ENCODE results near the gene ELMO1. TPM values are rescaled to one million over a fixed set of nuclear protein-coding genes. Genes with fewer than 3 reads are reported as not detected.

The ELMO1 gene
- total and polyA plus RNA-seq, 2 of the 13 experiments (the other 11 are each of a cell fraction or from before 2014, with no cell fraction given) = 0.11 to 0.17 TPM

DNA sequence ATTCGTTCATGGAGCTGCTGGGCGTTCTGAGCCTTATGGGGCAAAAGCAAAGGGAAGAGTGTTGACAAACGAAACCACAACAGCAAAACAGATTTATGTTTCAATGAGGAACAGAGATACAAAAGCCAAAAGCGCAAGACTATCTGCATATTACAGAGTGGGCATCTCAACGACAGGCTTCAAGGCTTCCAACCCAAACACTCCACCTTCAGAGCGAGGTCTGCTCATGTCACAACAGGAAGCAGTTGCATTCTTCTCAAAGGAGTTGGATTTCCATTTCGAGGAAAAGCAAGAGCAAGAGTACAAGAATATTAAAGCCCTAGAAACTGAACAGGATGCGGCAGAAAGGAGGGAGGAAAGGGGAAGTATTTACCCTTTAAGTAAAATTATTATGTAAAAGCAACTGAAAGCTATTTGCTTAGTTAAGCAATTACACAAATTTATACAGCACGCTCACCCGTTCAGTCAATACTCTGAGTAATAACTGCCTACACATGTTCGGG lies 189.3 kb downstream of the ELMO1 start:
- no peaks in the 10 kb centered on the region for H3K36me3 ChIP-seq (replicated peaks in 1 of 2; ENCODE audit: control insufficient read depth in 1 of 2, insufficient read depth in 2 of 2, low read length in 2 of 2)
- no peak overlapping the region for H2AFZ ChIP-seq (ENCODE audit: low read length)
- intact Hi-C loops (cut with micrococcal nuclease; ENCODE audit: unreplicated experiment) = no loop called here
- H3K4me3 ChIP-seq (replicated peaks in 1 of 3; ENCODE audit: insufficient read depth in 1 of 3, low read depth in 2 of 3, low read length in 3 of 3) = no peak overlapping the region
- POLR2A ChIA-PET = no interaction called here
- no peak overlapping the region for H3K9ac ChIP-seq (ENCODE audit: insufficient read depth, low read depth, low read length)
- no peaks in the 10 kb centered on the region for H3K27me3 ChIP-seq (ENCODE audit: control insufficient read depth in 1 of 2, insufficient read depth in 2 of 2, low read length in 2 of 2)
- no peak for FAIRE-seq
- WGBS (ENCODE audit: low lambda C conversion rate) = 31% methylated on average over 11 of the region's 11 CpGs
- no peak for DNase-seq (ENCODE audit: low spot score)
- no TSS peak for BruUV-seq (replicated peaks)
- no peaks in the 10 kb centered on the region for H3K9me3 ChIP-seq (ENCODE audit: low read length)
- no peak overlapping the region for H3K27ac ChIP-seq (ENCODE audit: extremely low read length, insufficient read depth, low read length)
- no peak overlapping the region for H3K4me2 ChIP-seq (ENCODE audit: low read depth, low read length)
- in situ Hi-C loops (cut with HindIII; ENCODE audit: extremely low pct_ligation_motif_present, low pct_unique_long_range_greater_than_20kb) = no loop called here
- CTCF ChIA-PET (ENCODE audit: low intra/inter-chr PET ratio, low total read pairs) = no interaction called here
- no peaks in the 10 kb centered on the region for H4K20me1 ChIP-seq (ENCODE audit: insufficient read depth, low read length)
- ATAC-seq = no peak
- H3K79me2 ChIP-seq (ENCODE audit: insufficient read depth, low read length) = no peaks in the 10 kb centered on the region
- no peaks in the 10 kb centered on the region for H3K4me1 ChIP-seq (ENCODE audit: insufficient read depth, low read length)
- TF ChIP-seq ZNF274 (CRISPR knock-in tag; IDR thresholded peaks at IDR 0.05) (no peak), ZNF619 (CRISPR knock-in tag; IDR thresholded peaks at IDR 0.05) (no peak)

DNA sequence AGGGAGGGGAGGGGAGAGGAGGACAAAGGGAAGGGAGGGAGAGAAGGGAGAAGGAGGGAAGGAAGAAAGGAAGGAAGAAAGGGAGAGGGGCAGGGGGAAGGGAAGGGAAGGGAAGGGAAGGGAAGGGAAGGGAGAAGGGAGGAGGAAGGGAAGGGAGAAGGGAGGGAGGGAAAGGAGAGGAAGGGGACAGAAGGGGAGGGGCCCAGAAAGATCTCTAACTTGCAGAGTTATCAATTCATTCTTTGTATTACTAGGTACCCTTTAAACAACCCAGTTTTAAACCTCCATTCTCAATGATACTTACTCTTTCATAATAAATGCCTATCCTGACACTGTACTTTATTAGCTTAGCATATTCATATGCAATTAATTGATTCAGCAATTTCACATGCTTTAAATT lies 192.0 kb downstream of the ELMO1 start:
- BruUV-seq (replicated peaks) = no TSS peak
- in situ Hi-C loops (cut with HindIII; ENCODE audit: extremely low pct_ligation_motif_present, low pct_unique_long_range_greater_than_20kb) (no loop called here), intact Hi-C loops (cut with micrococcal nuclease; ENCODE audit: unreplicated experiment) (no loop called here)
- TF ChIP-seq CENPX (CRISPR knock-in tag; IDR thresholded peaks at IDR 0.05) = no peak
- TF ChIP-seq ZNF567 (CRISPR knock-in tag; IDR thresholded peaks at IDR 0.05; ENCODE audit: borderline replicate concordance) = no peak
- peak; percentile 93 for TF ChIP-seq HNRNPK (IDR thresholded peaks at IDR 0.05; ENCODE audit: low read depth, low read length, poor library complexity, severe bottlenecking)
- no peak for TF ChIP-seq ZNF530 (CRISPR knock-in tag; IDR thresholded peaks at IDR 0.05; ENCODE audit: low read depth)
- Histone ChIP-seq H3K4me3 (replicated peaks in 1 of 3; ENCODE audit: insufficient read depth in 1 of 3, low read depth in 2 of 3, low read length in 3 of 3) (no peak overlapping the region), H3K27ac (ENCODE audit: extremely low read length, insufficient read depth, low read length) (no peak overlapping the region), H3K9me3 (ENCODE audit: low read length) (no peaks in the 10 kb centered on the region), H3K9ac (ENCODE audit: insufficient read depth, low read depth, low read length) (no peak overlapping the region), H3K4me1 (ENCODE audit: insufficient read depth, low read length) (no peaks in the 10 kb centered on the region), H2AFZ (ENCODE audit: low read length) (no peak overlapping the region), H4K20me1 (ENCODE audit: insufficient read depth, low read length) (no peaks in the 10 kb centered on the region), H3K79me2 (ENCODE audit: insufficient read depth, low read length) (no peaks in the 10 kb centered on the region), H3K36me3 (replicated peaks in 1 of 2; ENCODE audit: control insufficient read depth in 1 of 2, insufficient read depth in 2 of 2, low read length in 2 of 2) (no peaks in the 10 kb centered on the region), H3K4me2 (ENCODE audit: low read depth, low read length) (no peak overlapping the region), H3K27me3 (ENCODE audit: control insufficient read depth in 1 of 2, insufficient read depth in 2 of 2, low read length in 2 of 2) (no peaks in the 10 kb centered on the region)
- no peak for FAIRE-seq
- CTCF ChIA-PET (ENCODE audit: low intra/inter-chr PET ratio, low total read pairs) = no interaction called here
- POLR2A ChIA-PET = no interaction called here
- no peak for ATAC-seq
- no peak for DNase-seq (ENCODE audit: low spot score)

Data from HepG2 (cell line).